Liver (tissue), 9 donors: ENCODE measurements around the gene ATXN1. TPM values are rescaled to one million over a fixed set of nuclear protein-coding genes. Genes with fewer than 3 reads are reported as not detected.

Experiments
- DNase-seq: peaks from one replicate; pipeline ENCODE4 v3.0.0-alpha.2; 2017; ENCODE audit warnings: low spot score
- H3K27ac ChIP-seq, 2 donors: one replicate each; pipeline ENCODE4 v1.7.0; 2013; ENCODE audit warnings: inconsistent platforms in 2 of 2, low read length in 2 of 2, control low read depth in 1 of 2, low read depth in 1 of 2, mild to moderate bottlenecking in 1 of 2
- H3K27me3 ChIP-seq, 4 donors: one replicate each; pipeline versions ENCODE4 v1.6.1 to v1.7.0; 2013; ENCODE audit warnings: low read length in 3 of 4, inconsistent platforms in 1 of 4, mild to moderate bottlenecking in 1 of 4, moderate library complexity in 1 of 4; ENCODE audit not compliant: control insufficient read depth in 4 of 4, insufficient read depth in 4 of 4
- H3K36me3 ChIP-seq, 4 donors: one replicate each; pipeline versions ENCODE4 v1.6.1 to v1.7.0; 2013; ENCODE audit warnings: low read length in 3 of 4, mild to moderate bottlenecking in 3 of 4, low read depth in 1 of 4, moderate library complexity in 1 of 4; ENCODE audit not compliant: control insufficient read depth in 4 of 4, insufficient read depth in 3 of 4
- H3K4me1 ChIP-seq, 4 donors: one replicate each; pipeline versions ENCODE4 v1.6.1 to v1.7.0; 2013; ENCODE audit warnings: low read length in 3 of 4, mild to moderate bottlenecking in 3 of 4, moderate library complexity in 1 of 4; ENCODE audit not compliant: control insufficient read depth in 4 of 4, insufficient read depth in 4 of 4
- H3K4me3 ChIP-seq, 3 donors: one replicate each; pipeline versions ENCODE4 v1.6.1 to v1.7.0; 2013; ENCODE audit warnings: low read length in 3 of 3, control low read depth in 1 of 3, low read depth in 1 of 3, mild to moderate bottlenecking in 1 of 3
- H3K9ac ChIP-seq, 2 donors: one replicate each; pipeline ENCODE4 v1.7.0; 2013; ENCODE audit warnings: low read length in 2 of 2, mild to moderate bottlenecking in 2 of 2, moderate library complexity in 2 of 2, control low read depth in 1 of 2, low read depth in 1 of 2
- H3K9me3 ChIP-seq, 4 donors: one replicate each; pipeline versions ENCODE4 v1.6.1 to v1.7.0; 2013; ENCODE audit warnings: low read length in 3 of 4; ENCODE audit not compliant: control insufficient read depth in 4 of 4
- ATF3 ChIP-seq: IDR thresholded peaks from 2 replicates; pipeline ENCODE4 v1.6.1; 2016; ENCODE audit warnings: antibody characterized with exemption
- CTCF ChIP-seq: fragments of 150-350 bp; IDR thresholded peaks from 2 replicates; pipeline ENCODE4 v1.5.1; 2017; ENCODE audit warnings: improper control_type of control experiment, low read depth, low read length; ENCODE audit not compliant: missing input control
- EGR1 ChIP-seq, 2 donors: IDR thresholded peaks; 2 replicates each; pipeline ENCODE4 v1.6.1; 2016 to 2018; ENCODE audit warnings: antibody characterized with exemption in 2 of 2, low read depth in 2 of 2
- FOXA1 ChIP-seq: IDR thresholded peaks from 2 replicates; pipeline ENCODE4 v1.6.1; 2016; ENCODE audit warnings: antibody characterized with exemption
- FOXA2 ChIP-seq: IDR thresholded peaks from 2 replicates; pipeline ENCODE4 v1.6.1; 2016; ENCODE audit warnings: antibody characterized with exemption
- GABPA ChIP-seq, 2 donors: IDR thresholded peaks in 1 of 2; conservative IDR thresholded peaks in 1 of 2; 2 replicates each; pipeline ENCODE4 v1.6.1; 2016; ENCODE audit warnings: antibody characterized with exemption in 2 of 2, mild to moderate bottlenecking in 1 of 2, moderate library complexity in 1 of 2
- HNF4A ChIP-seq, 2 donors: conservative IDR thresholded peaks; 2 replicates each; pipeline ENCODE4 v1.6.1; 2016; ENCODE audit warnings: antibody characterized with exemption in 2 of 2, mild to moderate bottlenecking in 2 of 2
- JUND ChIP-seq, 2 donors: IDR thresholded peaks; 2 replicates each; pipeline ENCODE4 v1.6.1; 2016; ENCODE audit warnings: antibody characterized with exemption in 2 of 2
- MAX ChIP-seq: IDR thresholded peaks from 2 replicates; pipeline ENCODE4 v1.6.1; 2016; ENCODE audit warnings: antibody characterized with exemption
- NR2F2 ChIP-seq: IDR thresholded peaks from 2 replicates; pipeline ENCODE4 v1.6.1; 2016; ENCODE audit warnings: antibody characterized with exemption
- RAD21 ChIP-seq, 2 donors: IDR thresholded peaks; 2 replicates each; pipeline ENCODE4 v1.6.1; 2016; ENCODE audit warnings: antibody characterized with exemption in 2 of 2, mild to moderate bottlenecking in 2 of 2
- REST ChIP-seq: IDR thresholded peaks from 2 replicates; pipeline ENCODE4 v1.6.1; 2016; ENCODE audit warnings: antibody characterized with exemption, mild to moderate bottlenecking
- RXRA ChIP-seq, 2 donors: IDR thresholded peaks; 2 replicates each; pipeline ENCODE4 v1.6.1; 2017 to 2018; ENCODE audit warnings: antibody characterized with exemption in 2 of 2, mild to moderate bottlenecking in 1 of 2
- SP1 ChIP-seq: IDR thresholded peaks from 2 replicates; pipeline ENCODE4 v1.6.1; 2018; ENCODE audit warnings: antibody characterized with exemption, mild to moderate bottlenecking
- TAF1 ChIP-seq: conservative IDR thresholded peaks from 2 replicates; pipeline ENCODE4 v1.6.1; 2016; ENCODE audit warnings: antibody characterized with exemption, mild to moderate bottlenecking
- YY1 ChIP-seq: IDR thresholded peaks from 2 replicates; pipeline ENCODE4 v1.6.1; 2016; ENCODE audit warnings: antibody characterized with exemption, mild to moderate bottlenecking
- ZBTB33 ChIP-seq: IDR thresholded peaks from 2 replicates; pipeline ENCODE4 v1.6.1; 2016; ENCODE audit warnings: antibody characterized with exemption
- WGBS: extraction: QIAGEN DNeasy Blood & Tissue Kit; methylation state at CpG from one replicate; pipeline ENCODE4 v1.1.7; 2013; 5-methylcytosine and 5-hydroxymethylcytosine counted together
- polyA plus RNA-seq, 2 donors: library from polyadenylated mRNA; stranded (reverse) in 1 of 2; unstranded in 1 of 2; fragments of 200-250 nt in 1 of 2; fragments of >200 nt in 1 of 2; fragmentation: Nextera tagmentation in 1 of 2; extraction: Ambion mirVana in 1 of 2; gene quantifications; one replicate each; pipeline versions ENCODE4 v1.2.1 to v1.2.3, GENCODE V29; 2013 to 2015
- total RNA-seq, 2 donors: library from RNA; depleted of rRNA; stranded (reverse); fragments of >200 nt; gene quantifications; one replicate each; pipeline ENCODE4 v1.2.3, GENCODE V29; 2014
- donor health status: healthy.
- donor health status: healthy.
- donor health status: healthy.
- donor health status: healthy.
- donor health status: healthy.

The ATXN1 gene
- total and polyA plus RNA-seq, 4 donors = 4.3 to 29.7 (median 8.2) TPM

GRCh38 chr6:16633465-16633864 lies 127.8 kb downstream of the ATXN1 start:
- no peak overlapping the region for H3K4me3 ChIP-seq
- TF ChIP-seq JUND (IDR thresholded peaks at IDR 0.05) (no peak), HNF4A (conservative IDR thresholded peaks at IDR 0.05) (no peak), EGR1 (IDR thresholded peaks at IDR 0.05; ENCODE audit: low read depth in 2 of 2) (no peak), ZBTB33 (no peak), NR2F2 (no peak), RAD21 (IDR thresholded peaks at IDR 0.05) (no peak), SP1 (no peak), RXRA (IDR thresholded peaks at IDR 0.05) (no peak), FOXA1 (no peak), TAF1 (no peak), ATF3 (no peak), GABPA (IDR thresholded peaks at IDR 0.05 in 1 of 2, conservative IDR thresholded peaks at IDR 0.05 in 1 of 2) (no peak), FOXA2 (no peak), CTCF (no peak), MAX (no peak), YY1 (no peak)
- WGBS = 92% methylated on average over 5 of the region's 5 CpGs
- H3K9ac ChIP-seq = no peak overlapping the region
- peaks cover 0 to 8% (median 2%) of the 10 kb centered on the region in 4 donors for H3K4me1 ChIP-seq
- H3K9me3 ChIP-seq = no peaks in the 10 kb centered on the region
- peaks cover 0 to 6% (median 1%) of the 10 kb centered on the region in 4 donors for H3K36me3 ChIP-seq
- H3K27ac ChIP-seq = no peak overlapping the region
- H3K27me3 ChIP-seq = no peaks in the 10 kb centered on the region
- no peak for DNase-seq

GRCh38 chr6:16632101-16632500 lies 129.2 kb downstream of the ATXN1 start:
- no peak overlapping the region for H3K4me3 ChIP-seq

More at GRCh38 chr6:16632101-16632500, 129.2 kb downstream of the ATXN1 start:
- no peak for TF ChIP-seq RXRA (IDR thresholded peaks at IDR 0.05)
- no peak for TF ChIP-seq TAF1
- TF ChIP-seq REST = no peak
- no peak for TF ChIP-seq MAX
- no peak for TF ChIP-seq SP1
- no peak for TF ChIP-seq FOXA1
- no peak for TF ChIP-seq ZBTB33
- no peak for TF ChIP-seq YY1
- no peak for TF ChIP-seq EGR1 (IDR thresholded peaks at IDR 0.05; ENCODE audit: low read depth in 2 of 2)
- no peak for TF ChIP-seq GABPA (IDR thresholded peaks at IDR 0.05 in 1 of 2, conservative IDR thresholded peaks at IDR 0.05 in 1 of 2)
- no peak for TF ChIP-seq CTCF
- no peak for TF ChIP-seq ATF3
- no peaks in the 10 kb centered on the region for H3K9me3 ChIP-seq
- peaks cover 0 to 8% (median 2%) of the 10 kb centered on the region in 4 donors for H3K4me1 ChIP-seq
- no peaks in the 10 kb centered on the region for H3K27me3 ChIP-seq
- H3K27ac ChIP-seq = no peak overlapping the region
- 87% methylated on average over 4 of the region's 4 CpGs for WGBS
- no peak for DNase-seq
- peaks cover 0 to 6% (median 2%) of the 10 kb centered on the region in 4 donors for H3K36me3 ChIP-seq
- no peak overlapping the region for H3K9ac ChIP-seq
